Stimulated activated CD4-positive, alpha-beta T cell treated with anti-CD3 and anti-CD28 coated beads, TNF-alpha, amount 100 ng/mL, for 24 hours (primary cell): ENCODE results near the gene TMEM147.

Experiments used
- DNase-seq, 3 experiments: peaks; one replicate each; pipeline ENCODE4 v3.0.0-alpha.2; 2020; ENCODE audit warnings: low read depth in 3 of 3

The TMEM147 gene

GRCh38 chr19:35545001-35545854, at the start of gene TMEM147:
Gene TMEM147 (plus strand): TSS chr19:35545626. CDS start chr19:35545740, 114 bp downstream.
- peak; percentile 57 to 88 (median 76) for DNase-seq

GRCh38 chr19:35497406-35497805, 48.0 kb upstream of the TMEM147 start:
- no peak for DNase-seq

GRCh38 chr19:35498220-35498619, 47.2 kb upstream of the TMEM147 start:
- DNase-seq: no peak

- DNase-seq: no peak
Observed at GRCh38 chr19:35498984-35499527, 46.4 kb upstream of the TMEM147 start.

- no peak for DNase-seq
Observed at GRCh38 chr19:35500611-35501010, 44.8 kb upstream of the TMEM147 start.

- DNase-seq: no peak
Observed at GRCh38 chr19:35501684-35502083, 43.7 kb upstream of the TMEM147 start.

GRCh38 chr19:35502751-35503150, 42.7 kb upstream of the TMEM147 start:
- no peak for DNase-seq

GRCh38 chr19:35506011-35506410, 39.4 kb upstream of the TMEM147 start:
- no peak for DNase-seq

GRCh38 chr19:35507561-35507960, 37.9 kb upstream of the TMEM147 start:
- no peak for DNase-seq

- no peak for DNase-seq
Observed at GRCh38 chr19:35508129-35508528, 37.3 kb upstream of the TMEM147 start.

- DNase-seq: peak in 1 of 3 experiments; percentile 43
Observed at GRCh38 chr19:35509018-35509652, 36.3 kb upstream of the TMEM147 start.

- peak; percentile 41 to 76 (median 54) for DNase-seq
Observed at GRCh38 chr19:35509861-35510625, 35.4 kb upstream of the TMEM147 start.

- no peak for DNase-seq
Observed at GRCh38 chr19:35510626-35510964, 34.8 kb upstream of the TMEM147 start.

- DNase-seq: no peak
Observed at GRCh38 chr19:35511337-35511736, 34.1 kb upstream of the TMEM147 start.

GRCh38 chr19:35512831-35513627, 32.4 kb upstream of the TMEM147 start:
- no peak for DNase-seq

- no peak for DNase-seq
Observed at GRCh38 chr19:35513628-35514281, 31.7 kb upstream of the TMEM147 start, which contains the start of gene DMKN. Gene DMKN (minus strand): TSS chr19:35513649. CDS start chr19:35513475, 174 bp downstream.

- DNase-seq: no peak
Observed at GRCh38 chr19:35514282-35514809, 31.1 kb upstream of the TMEM147 start.

GRCh38 chr19:35516310-35516709, 29.1 kb upstream of the TMEM147 start:
- DNase-seq: no peak

GRCh38 chr19:35517342-35517741, 28.1 kb upstream of the TMEM147 start:
- DNase-seq: no peak

GRCh38 chr19:35518313-35518712, 27.1 kb upstream of the TMEM147 start:
- no peak for DNase-seq
